Liver (tissue), 3 donors: Measurements from ENCODE around the gene FAM204A.

Source experiments
- CTCF ChIP-seq: fragments of 150-350 bp; IDR thresholded peaks from 2 replicates; pipeline ENCODE4 v1.5.1; 2017; ENCODE audit warnings: improper control_type of control experiment, low read depth, low read length; ENCODE audit not compliant: missing input control
- JUND ChIP-seq, 2 donors: IDR thresholded peaks; 2 replicates each; pipeline ENCODE4 v1.6.1; 2016; ENCODE audit warnings: antibody characterized with exemption in 2 of 2
- donor health status: healthy.
- donor health status: healthy.

- TF ChIP-seq CTCF (no peak), JUND (IDR thresholded peaks at IDR 0.05) (no peak)
These were observed 33.5 kb downstream of the FAM204A start for GRCh38 chr10:118308664-118309063.
